Fibroblast of pulmonary artery (primary cell): ENCODE measurements around the gene MMUT.

ENCODE experiments used
- DNase-seq: peaks from one replicate; pipeline ENCODE4 v3.0.0-alpha.2; 2010; ENCODE audit warnings: low read depth
- H3K4me3 ChIP-seq: replicated peaks from 2 replicates; pipeline ENCODE4 v1.5.1; 2011; ENCODE audit warnings: low read depth, mild to moderate bottlenecking, control low read depth, low read length, moderate library complexity
- TF ChIP-seq, protein P1 (sequence below): IDR thresholded peaks from 2 replicates; pipeline ENCODE4 v1.5.1; 2011; ENCODE audit warnings: mild to moderate bottlenecking, control low read depth, low read length, inconsistent platforms; ENCODE audit errors: missing control alignments

MMUT gene

DNA sequence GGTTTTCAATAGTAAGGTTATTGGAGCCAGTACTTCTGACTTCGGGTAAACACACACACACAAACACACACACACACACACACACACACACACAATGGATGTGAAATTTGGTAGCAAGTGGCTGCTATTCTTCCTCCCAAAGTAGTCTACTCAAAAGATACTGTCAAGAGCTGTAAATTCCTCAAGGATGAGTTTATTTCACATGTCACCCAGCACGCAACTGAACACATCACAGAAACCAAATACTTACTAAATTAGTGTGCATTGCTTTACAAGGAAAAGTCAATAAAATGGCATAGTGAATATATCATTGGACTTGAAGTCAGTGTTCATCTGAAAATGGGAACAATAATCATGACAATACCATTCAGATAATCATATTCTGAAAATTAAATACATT, 32.9 kb downstream of the MMUT start:
- no peak overlapping the region for H3K4me3 ChIP-seq
- DNase-seq = no peak
- TF ChIP-seq, protein P1, sequence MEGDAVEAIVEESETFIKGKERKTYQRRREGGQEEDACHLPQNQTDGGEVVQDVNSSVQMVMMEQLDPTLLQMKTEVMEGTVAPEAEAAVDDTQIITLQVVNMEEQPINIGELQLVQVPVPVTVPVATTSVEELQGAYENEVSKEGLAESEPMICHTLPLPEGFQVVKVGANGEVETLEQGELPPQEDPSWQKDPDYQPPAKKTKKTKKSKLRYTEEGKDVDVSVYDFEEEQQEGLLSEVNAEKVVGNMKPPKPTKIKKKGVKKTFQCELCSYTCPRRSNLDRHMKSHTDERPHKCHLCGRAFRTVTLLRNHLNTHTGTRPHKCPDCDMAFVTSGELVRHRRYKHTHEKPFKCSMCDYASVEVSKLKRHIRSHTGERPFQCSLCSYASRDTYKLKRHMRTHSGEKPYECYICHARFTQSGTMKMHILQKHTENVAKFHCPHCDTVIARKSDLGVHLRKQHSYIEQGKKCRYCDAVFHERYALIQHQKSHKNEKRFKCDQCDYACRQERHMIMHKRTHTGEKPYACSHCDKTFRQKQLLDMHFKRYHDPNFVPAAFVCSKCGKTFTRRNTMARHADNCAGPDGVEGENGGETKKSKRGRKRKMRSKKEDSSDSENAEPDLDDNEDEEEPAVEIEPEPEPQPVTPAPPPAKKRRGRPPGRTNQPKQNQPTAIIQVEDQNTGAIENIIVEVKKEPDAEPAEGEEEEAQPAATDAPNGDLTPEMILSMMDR = no peak

DNA sequence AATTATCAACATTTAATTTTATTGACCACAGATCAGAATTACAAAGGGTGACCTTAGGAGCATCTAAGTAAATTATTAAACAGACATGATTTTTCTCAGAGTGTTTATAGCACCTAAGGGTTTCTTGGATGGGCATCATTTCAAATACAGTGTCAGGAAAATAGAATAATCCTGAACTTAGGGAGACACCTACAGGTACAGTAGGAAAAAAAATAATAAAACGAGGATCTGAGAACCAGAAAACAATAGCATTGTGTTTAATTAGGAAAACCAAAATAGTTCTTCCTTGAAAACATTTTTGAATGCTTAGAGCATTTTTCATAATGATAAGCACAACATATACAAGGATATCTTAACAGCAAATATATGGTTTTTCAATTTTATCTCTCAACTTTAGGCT, 39.2 kb downstream of the MMUT start:
- TF ChIP-seq, protein P1 = peak; percentile 25
- DNase-seq = peak; percentile 50
- H3K4me3 ChIP-seq = no peak overlapping the region

DNA sequence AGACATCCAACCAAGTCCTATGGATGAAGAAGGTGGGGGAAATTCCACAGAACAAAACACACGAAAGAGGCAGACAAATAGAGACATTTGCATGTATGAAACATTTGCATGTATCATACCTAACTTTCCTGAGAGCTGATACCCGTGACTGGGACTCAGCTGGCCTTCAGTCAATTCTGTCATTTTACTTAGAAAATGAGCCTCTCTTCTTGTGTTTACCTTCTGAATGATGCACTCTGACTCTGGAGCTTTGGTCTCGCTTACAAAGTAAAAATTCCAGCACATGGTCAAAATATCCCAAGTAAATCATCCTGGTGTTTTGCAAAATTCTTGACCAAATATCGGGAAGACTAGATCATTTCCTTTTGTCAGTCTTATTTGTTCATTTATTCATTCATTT, 46.9 kb downstream of the MMUT start:
- TF ChIP-seq, protein P1 = no peak

DNA sequence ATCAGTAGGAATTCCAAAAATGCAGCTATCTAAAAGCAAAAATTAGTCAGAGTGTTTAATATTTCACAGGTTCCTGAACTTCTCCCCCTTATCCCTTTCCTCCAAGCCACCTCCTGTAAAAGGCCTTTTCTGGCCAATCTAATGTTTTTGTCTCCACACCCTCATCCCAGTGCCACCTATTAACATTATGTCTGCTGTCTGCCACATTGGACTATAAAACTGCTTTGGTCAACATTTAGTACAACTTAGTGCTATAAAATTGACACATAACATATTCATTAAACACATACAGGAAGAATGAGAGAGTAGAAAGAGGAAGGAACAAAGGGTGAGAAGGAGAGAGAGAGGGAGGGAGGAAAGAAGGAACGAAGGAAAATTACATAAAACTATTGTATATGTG, 47.7 kb downstream of the MMUT start:
- TF ChIP-seq, protein P1 = no peak
- no peak for DNase-seq
- H3K4me3 ChIP-seq = no peak overlapping the region

More for the DNA sequence above, 46.9 kb downstream of the MMUT start:
- no peak for DNase-seq
- H3K4me3 ChIP-seq = no peak overlapping the region

DNA sequence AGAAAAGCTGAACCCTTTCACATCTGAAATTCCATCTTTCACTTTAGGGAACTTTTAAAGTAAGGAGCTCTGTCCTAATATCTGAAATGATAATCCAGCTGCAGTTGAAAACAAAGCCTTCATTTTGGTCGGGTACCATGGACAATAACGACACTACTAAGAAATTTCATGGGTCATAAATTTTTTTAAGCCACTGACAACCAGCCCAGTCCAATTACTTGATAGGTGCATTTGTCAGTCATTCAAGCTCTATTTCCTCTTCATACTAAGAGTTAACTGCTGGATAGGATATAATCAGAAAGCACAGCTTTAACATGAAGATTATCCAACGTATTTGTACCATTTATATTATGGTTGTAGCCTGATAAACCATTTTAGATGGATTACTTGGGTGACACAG, 52.5 kb downstream of the MMUT start:
- no peak for DNase-seq
- TF ChIP-seq, protein P1 = no peak

DNA sequence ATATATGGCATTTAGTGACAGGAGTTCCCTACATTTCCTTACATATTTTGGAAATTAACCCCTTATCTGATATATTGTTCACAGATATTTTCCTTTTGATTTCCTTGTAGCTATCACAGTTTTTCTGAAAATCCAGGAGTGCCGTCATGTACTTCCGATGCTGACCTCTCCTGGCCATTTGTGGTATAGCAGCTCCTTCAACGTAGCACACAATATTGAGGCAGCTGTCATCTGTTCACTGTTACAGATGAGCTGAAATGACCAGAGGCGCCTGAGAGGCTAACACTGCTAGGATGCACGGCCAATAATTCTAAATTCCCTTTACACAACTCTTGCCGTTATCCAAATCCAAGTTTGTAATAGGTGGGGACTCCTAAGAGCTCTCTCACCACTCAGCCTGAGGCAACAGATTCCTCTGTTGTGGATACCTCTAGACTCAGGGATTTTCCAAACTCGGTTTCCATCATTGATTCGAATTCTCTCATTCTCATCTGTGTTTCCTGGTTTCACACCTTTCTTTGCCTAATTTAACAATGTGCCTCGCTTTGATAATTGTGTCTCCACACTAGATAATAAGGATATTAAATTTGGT, 53.0 kb downstream of the MMUT start:
- H3K4me3 ChIP-seq = no peak overlapping the region
- TF ChIP-seq, protein P1 = peak; percentile 96
- peak; percentile 83 for DNase-seq

More for the DNA sequence above, 52.5 kb downstream of the MMUT start:
- H3K4me3 ChIP-seq = no peak overlapping the region

DNA sequence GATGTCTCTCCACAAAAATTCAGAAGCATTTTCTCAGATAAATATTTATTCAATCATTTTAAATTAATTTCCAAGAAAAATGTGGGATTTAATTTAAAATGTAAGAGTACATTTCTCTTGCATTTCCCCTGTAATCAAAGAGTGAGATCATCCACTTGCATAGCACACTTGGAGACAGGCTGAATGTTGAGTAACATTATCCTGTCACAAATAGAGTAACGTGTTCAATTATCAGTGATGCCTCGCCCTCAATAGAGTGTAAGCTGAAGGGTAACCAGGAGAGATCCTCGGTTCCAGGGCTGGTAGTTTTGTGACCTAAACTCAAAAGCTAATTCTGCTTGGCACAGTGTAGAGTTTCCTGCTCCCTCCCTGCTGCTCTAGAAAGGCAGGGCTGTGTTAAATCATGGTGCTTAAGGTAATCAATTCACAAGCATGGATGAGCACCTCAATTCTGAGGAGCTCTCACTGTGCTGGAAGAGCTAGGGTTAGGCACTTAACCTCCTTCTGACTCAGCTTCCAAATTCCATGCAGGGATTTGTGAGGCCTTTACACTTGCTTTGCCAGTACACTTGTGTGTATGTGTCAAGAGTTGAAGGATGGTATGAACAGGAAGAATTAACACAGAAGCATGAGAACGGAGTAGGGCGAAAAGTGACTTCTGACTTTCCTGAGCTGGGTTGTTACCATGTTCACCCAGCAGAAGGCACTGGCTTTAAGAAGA, 56.6 kb downstream of the MMUT start:
- TF ChIP-seq, protein P1 = no peak
- DNase-seq = peak; percentile 32
- no peak overlapping the region for H3K4me3 ChIP-seq
